ENCODE data around the gene NUMBL. TPM values are rescaled to one million over a fixed set of nuclear protein-coding genes. Genes with fewer than 3 reads are reported as not detected.

Gene NUMBL
- total RNA-seq, 1 experiment from 2014 or later = 14.5 TPM

DNA sequence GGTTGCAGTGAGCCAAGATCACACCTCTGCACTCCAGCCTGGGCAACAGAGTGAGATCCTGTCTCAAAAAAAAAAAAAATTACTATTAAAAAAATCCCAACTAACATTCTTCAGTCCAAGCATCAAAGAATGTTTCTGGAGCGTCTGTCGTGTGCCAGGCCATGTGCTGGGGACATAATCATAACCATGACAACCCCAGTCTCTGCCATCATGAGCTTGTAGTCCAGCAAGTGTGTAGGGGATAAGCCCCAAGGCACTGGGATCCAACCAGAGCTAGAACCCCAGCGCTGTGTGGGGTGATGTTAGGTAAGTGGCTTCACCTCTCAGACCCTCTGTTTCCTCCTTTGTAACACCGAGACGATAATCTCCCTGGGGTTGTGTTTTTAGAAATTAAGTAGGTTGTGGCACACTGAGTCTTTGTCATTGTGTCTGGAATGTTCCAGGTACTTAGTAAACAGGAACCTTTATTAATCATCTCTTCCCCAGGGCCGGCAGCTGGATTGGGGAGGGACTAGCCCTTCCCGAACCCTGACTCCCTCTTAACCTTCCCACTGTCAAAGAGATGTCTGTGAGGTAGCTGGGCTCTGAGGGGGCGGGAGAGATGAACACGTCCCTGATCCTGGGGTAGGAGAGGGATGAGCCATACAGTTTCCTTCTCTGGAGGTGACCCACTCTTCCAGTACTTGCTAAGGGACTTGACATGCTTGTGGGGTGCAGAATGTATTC, 31.6 kb upstream of the NUMBL start:
- POLR2A ChIA-PET (ENCODE audit: unreplicated experiment) = interaction anchor here (0.7 kb wide), 2 partner anchors 34 to 45 kb away, joined by 5 read pairs; no protein-coding TSS in a partner anchor
- ATAC-seq (peak; percentile 18), DNase-seq (peak; percentile 54)
- no peak overlapping the region for H3K9ac ChIP-seq (ENCODE audit: low read length)
- H3K9me3 ChIP-seq (ENCODE audit: low read length) = no peaks in the 10 kb centered on the region
- peaks cover 14% of the 10 kb centered on the region; the same call in 1 of the 2 replicates for H3K36me3 ChIP-seq (ENCODE audit: low read depth, low read length)
- no peaks in the 10 kb centered on the region for H3F3A ChIP-seq (ENCODE audit: low read length, unreplicated experiment)
- peaks cover 72% of the 10 kb centered on the region for H3K79me2 ChIP-seq (ENCODE audit: low read length)
- BruUV-seq (replicated peaks) = no TSS peak
- peak overlapping the region; percentile 64 for H3K4me2 ChIP-seq (ENCODE audit: low read length)
- TF ChIP-seq EZH2phosphoT487 (IDR thresholded peaks at IDR 0.05; ENCODE audit: borderline replicate concordance, low read length) (no peak), EZH2 (IDR thresholded peaks at IDR 0.05; ENCODE audit: low read length, unreplicated experiment) (no peak)
- TF ChIP-seq, protein P1, sequence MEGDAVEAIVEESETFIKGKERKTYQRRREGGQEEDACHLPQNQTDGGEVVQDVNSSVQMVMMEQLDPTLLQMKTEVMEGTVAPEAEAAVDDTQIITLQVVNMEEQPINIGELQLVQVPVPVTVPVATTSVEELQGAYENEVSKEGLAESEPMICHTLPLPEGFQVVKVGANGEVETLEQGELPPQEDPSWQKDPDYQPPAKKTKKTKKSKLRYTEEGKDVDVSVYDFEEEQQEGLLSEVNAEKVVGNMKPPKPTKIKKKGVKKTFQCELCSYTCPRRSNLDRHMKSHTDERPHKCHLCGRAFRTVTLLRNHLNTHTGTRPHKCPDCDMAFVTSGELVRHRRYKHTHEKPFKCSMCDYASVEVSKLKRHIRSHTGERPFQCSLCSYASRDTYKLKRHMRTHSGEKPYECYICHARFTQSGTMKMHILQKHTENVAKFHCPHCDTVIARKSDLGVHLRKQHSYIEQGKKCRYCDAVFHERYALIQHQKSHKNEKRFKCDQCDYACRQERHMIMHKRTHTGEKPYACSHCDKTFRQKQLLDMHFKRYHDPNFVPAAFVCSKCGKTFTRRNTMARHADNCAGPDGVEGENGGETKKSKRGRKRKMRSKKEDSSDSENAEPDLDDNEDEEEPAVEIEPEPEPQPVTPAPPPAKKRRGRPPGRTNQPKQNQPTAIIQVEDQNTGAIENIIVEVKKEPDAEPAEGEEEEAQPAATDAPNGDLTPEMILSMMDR (conservative IDR thresholded peaks at IDR 0.05; ENCODE audit: low read depth, low read length) = no peak
- CTCF ChIA-PET = no interaction called here
- H3K27me3 ChIP-seq (ENCODE audit: low read length) = no peaks in the 10 kb centered on the region
- H3K9me2 ChIP-seq (replicated peaks; ENCODE audit: low read length) = no peaks in the 10 kb centered on the region
- H3K4me1 ChIP-seq (ENCODE audit: insufficient read depth, low read length) = peaks cover 22% of the 10 kb centered on the region
- H2AFZ ChIP-seq (ENCODE audit: low read length) = no peak overlapping the region
- H3K4me3 ChIP-seq (ENCODE audit: low read length) = peak overlapping the region; percentile 39; the same call in 1 of the 2 replicates
- peak overlapping the region; percentile 42 for H3K27ac ChIP-seq (ENCODE audit: low read length)
- intact Hi-C loops (cut with micrococcal nuclease) = no loop called here
- H4K20me1 ChIP-seq (ENCODE audit: low read length) = peaks cover 23% of the 10 kb centered on the region

DNA sequence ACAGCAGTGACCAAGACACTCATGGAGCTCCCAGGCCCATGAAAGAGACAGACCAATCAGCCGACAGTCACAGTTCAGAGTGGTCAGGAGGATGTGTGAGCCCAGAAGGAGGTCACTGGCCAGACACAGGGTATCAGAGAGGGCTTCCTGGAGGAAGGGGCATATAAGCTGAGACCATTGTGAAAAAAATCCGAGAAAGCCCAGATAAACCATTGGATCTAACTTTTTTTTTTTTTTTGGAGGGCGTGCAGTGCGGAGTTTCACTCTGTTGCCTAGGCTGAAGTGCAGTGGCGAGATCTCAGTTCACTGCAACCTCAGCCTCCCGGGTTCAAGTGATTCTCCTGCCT, 30.7 kb upstream of the NUMBL start:
- peaks cover 72% of the 10 kb centered on the region for H3K79me2 ChIP-seq (ENCODE audit: low read length)
- H3K4me1 ChIP-seq (ENCODE audit: insufficient read depth, low read length) = peaks cover 25% of the 10 kb centered on the region
- peak overlapping the region; percentile 95 for H3K4me2 ChIP-seq (ENCODE audit: low read length)
- ATAC-seq (no peak), DNase-seq (no peak)
- TF ChIP-seq, protein P1 (conservative IDR thresholded peaks at IDR 0.05; ENCODE audit: low read depth, low read length) = no peak
- TF ChIP-seq EZH2 (IDR thresholded peaks at IDR 0.05; ENCODE audit: low read length, unreplicated experiment) (no peak), EZH2phosphoT487 (IDR thresholded peaks at IDR 0.05; ENCODE audit: borderline replicate concordance, low read length) (no peak)
- no peaks in the 10 kb centered on the region for H3F3A ChIP-seq (ENCODE audit: low read length, unreplicated experiment)
- no TSS peak for BruUV-seq (replicated peaks)
- no peaks in the 10 kb centered on the region for H3K9me3 ChIP-seq (ENCODE audit: low read length)
- POLR2A ChIA-PET (ENCODE audit: unreplicated experiment) = no interaction called here
- no peak overlapping the region for H2AFZ ChIP-seq (ENCODE audit: low read length)
- H3K9me2 ChIP-seq (replicated peaks; ENCODE audit: low read length) = no peaks in the 10 kb centered on the region
- H4K20me1 ChIP-seq (ENCODE audit: low read length) = peaks cover 23% of the 10 kb centered on the region
- CTCF ChIA-PET = no interaction called here
- H3K36me3 ChIP-seq (ENCODE audit: low read depth, low read length) = peaks cover 7% of the 10 kb centered on the region; the same call in 1 of the 2 replicates
- H3K9ac ChIP-seq (ENCODE audit: low read length) = no peak overlapping the region
- no peak overlapping the region for H3K4me3 ChIP-seq (ENCODE audit: low read length)
- intact Hi-C loops (cut with micrococcal nuclease) = no loop called here
- no peak overlapping the region for H3K27ac ChIP-seq (ENCODE audit: low read length)
- H3K27me3 ChIP-seq (ENCODE audit: low read length) = no peaks in the 10 kb centered on the region

DNA sequence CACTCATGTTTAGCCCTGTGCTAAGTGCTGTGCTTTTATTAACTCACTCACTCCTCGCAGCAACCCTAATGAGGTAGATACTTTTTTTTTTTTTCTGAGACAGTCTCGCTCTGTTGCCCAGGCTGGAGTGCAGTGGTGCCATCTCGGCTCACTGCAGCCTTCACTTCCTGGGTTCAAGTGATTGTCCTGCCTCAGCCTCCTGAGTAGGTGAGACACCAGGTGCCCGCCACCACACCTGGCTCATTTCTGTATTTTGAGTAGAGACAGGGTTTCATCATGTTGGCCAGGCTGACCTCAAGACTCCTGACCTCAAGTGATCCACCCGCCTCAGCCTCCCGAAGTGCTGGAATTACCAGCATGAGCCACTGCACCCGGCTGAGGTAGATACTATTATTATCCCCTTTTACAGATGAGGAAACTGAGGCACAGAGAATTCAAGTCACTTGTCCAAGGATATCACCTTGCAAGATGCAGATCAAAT, 29.0 kb upstream of the NUMBL start:
- peak overlapping the region; percentile 99 for H3K9ac ChIP-seq (ENCODE audit: low read length)
- intact Hi-C loops (cut with micrococcal nuclease) = loop anchor here (5.0 kb wide), 1 partner anchor 57 kb away; no protein-coding TSS in a partner anchor
- H3K9me3 ChIP-seq (ENCODE audit: low read length) = no peaks in the 10 kb centered on the region
- no peak for TF ChIP-seq EZH2phosphoT487 (IDR thresholded peaks at IDR 0.05; ENCODE audit: borderline replicate concordance, low read length)
- no peak for TF ChIP-seq EZH2 (IDR thresholded peaks at IDR 0.05; ENCODE audit: low read length, unreplicated experiment)
- TF ChIP-seq, protein P1 (conservative IDR thresholded peaks at IDR 0.05; ENCODE audit: low read depth, low read length) = no peak
- POLR2A ChIA-PET (ENCODE audit: unreplicated experiment) = no interaction called here
- H3K4me3 ChIP-seq (ENCODE audit: low read length) = peak overlapping the region; percentile 99
- H3K27me3 ChIP-seq (ENCODE audit: low read length) = no peaks in the 10 kb centered on the region
- BruUV-seq (replicated peaks) = no TSS peak
- H3K36me3 ChIP-seq (ENCODE audit: low read depth, low read length) = no peaks in the 10 kb centered on the region
- H3K27ac ChIP-seq (ENCODE audit: low read length) = peak overlapping the region; percentile 100
- H3K79me2 ChIP-seq (ENCODE audit: low read length) = peaks cover 71% of the 10 kb centered on the region
- DNase-seq (no peak), ATAC-seq (no peak)
- CTCF ChIA-PET = no interaction called here
- peaks cover 33% of the 10 kb centered on the region for H3K4me1 ChIP-seq (ENCODE audit: insufficient read depth, low read length)
- peak overlapping the region; percentile 95 for H3K4me2 ChIP-seq (ENCODE audit: low read length)
- H2AFZ ChIP-seq (ENCODE audit: low read length) = no peak overlapping the region
- no peaks in the 10 kb centered on the region for H3K9me2 ChIP-seq (replicated peaks; ENCODE audit: low read length)
- peaks cover 23% of the 10 kb centered on the region for H4K20me1 ChIP-seq (ENCODE audit: low read length)
- no peaks in the 10 kb centered on the region for H3F3A ChIP-seq (ENCODE audit: low read length, unreplicated experiment)

All from PC-3 (cell line).